ENCODE results near the gene C9orf50. TPM values are rescaled to one million over a fixed set of nuclear protein-coding genes. Genes with fewer than 3 reads are reported as not detected.

C9orf50 gene
- total and polyA plus RNA-seq, 11 donors, result not detected

DNA sequence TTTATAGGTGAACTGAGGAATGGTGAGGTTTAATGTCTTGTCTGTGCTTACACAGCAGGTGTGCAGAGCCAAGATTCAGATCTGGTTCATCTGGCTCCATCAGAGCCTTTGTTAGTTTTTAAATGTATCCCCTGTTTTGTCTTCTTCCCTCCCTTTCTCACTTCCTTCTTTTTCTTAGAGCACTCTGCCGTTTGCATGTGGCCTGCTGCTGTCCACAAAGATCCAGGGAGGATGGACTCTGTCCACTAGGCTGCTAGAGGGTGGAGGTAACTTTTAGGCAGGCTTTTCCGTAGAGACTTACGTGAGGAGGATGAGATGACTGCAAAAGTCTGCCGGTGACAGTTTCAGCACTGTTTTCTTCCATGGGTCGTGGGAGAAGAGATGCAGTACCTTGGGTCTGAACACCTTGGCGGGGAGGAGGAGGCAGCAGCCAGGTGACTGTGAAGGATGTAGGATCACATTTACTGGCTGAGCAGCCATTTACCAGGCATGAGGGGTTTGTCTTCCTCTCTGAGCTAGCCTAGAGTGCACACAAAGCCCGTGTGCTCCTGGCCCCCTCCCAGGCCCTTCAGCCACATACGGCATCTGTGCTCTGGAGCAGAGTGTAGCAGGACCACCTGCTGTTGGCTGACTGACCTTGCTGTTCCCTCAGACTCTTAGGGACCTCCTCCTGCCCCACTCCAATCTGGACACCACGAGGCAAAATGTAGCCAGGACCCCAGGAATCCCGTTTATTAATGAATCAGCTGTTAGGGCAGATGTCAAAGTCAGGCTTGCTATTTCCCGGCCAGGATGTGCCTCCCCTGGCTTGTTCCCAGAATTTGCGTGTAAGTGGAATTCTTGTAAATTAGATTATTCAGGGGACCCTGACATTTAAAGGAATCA lies 6.9 kb upstream of the C9orf50 start:
- Histone ChIP-seq H3K27me3 (no peaks in the 10 kb centered on the region), H3K4me3 (peak overlapping the region in 11 of 12 donors; percentile 64 to 85 (median 74)), H3K27ac (peak overlapping the region in 8 of 12 donors; percentile 78 to 98 (median 96)), H3K36me3 (peaks cover 0 to 13% (median 4%) of the 10 kb centered on the region in 9 donors), H3K4me1 (peaks cover 22 to 78% (median 58%) of the 10 kb centered on the region in 12 donors), H3K9me3 (no peaks in the 10 kb centered on the region)
- no peak for DNase-seq
- no peak for ATAC-seq
- intact Hi-C loops (cut with DNase I), result loop anchor here in 1 of 10 donors (5.0 kb wide), 1 partner anchor 495 kb away; no protein-coding TSS in a partner anchor
- TF ChIP-seq POLR2A (IDR thresholded peaks at IDR 0.05), result no peak
- TF ChIP-seq, protein P1, sequence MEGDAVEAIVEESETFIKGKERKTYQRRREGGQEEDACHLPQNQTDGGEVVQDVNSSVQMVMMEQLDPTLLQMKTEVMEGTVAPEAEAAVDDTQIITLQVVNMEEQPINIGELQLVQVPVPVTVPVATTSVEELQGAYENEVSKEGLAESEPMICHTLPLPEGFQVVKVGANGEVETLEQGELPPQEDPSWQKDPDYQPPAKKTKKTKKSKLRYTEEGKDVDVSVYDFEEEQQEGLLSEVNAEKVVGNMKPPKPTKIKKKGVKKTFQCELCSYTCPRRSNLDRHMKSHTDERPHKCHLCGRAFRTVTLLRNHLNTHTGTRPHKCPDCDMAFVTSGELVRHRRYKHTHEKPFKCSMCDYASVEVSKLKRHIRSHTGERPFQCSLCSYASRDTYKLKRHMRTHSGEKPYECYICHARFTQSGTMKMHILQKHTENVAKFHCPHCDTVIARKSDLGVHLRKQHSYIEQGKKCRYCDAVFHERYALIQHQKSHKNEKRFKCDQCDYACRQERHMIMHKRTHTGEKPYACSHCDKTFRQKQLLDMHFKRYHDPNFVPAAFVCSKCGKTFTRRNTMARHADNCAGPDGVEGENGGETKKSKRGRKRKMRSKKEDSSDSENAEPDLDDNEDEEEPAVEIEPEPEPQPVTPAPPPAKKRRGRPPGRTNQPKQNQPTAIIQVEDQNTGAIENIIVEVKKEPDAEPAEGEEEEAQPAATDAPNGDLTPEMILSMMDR (IDR thresholded peaks at IDR 0.05), result no peak
- WGBS, 4 donors, result 37 to 44% (median 38%) methylated on average over 9 to 12 of the region's 12 CpGs

DNA sequence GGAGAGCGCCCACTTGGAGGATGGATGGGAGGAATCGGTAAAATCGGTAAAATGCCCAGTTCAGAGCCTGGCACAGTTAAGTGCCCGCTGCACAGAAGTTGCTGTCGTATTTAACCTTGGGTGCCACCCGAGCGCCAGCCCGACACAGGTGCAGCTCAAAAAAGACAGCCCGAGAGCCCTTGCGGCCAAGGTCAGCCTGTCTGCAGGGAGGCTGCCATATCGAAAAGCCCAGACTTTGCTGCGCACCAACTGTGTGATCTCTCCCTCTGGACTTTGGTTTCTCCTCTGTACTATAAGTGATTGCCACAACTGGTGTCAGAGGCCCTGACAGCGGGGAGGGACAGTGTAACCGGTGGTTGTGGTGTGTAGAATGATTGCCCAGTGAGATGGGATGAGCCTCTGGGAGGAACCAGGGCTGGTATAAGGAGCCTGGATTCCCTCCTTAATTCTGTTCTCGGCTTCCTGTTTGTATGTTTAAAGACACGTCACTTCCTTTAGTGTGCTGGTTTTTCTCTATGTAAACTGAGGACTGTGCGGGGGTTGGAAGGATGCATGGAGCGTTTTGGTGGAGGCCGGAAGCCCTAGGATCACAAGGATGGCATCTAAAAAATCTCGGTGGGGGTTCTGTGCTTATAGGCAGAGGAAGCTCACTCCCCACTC lies 5.9 kb upstream of the C9orf50 start:
- intact Hi-C loops (cut with DNase I), result loop anchor here in 1 of 10 donors (5.0 kb wide), 1 partner anchor 494 kb away; no protein-coding TSS in a partner anchor
- DNase-seq, result peak in 1 of 5 donors; percentile 20
- ATAC-seq, result peak in 3 of 4 donors; percentile 25 to 33 (median 30)
- peaks cover 20 to 72% (median 52%) of the 10 kb centered on the region in 12 donors for H3K4me1 ChIP-seq
- peak overlapping the region; percentile 60 to 98 (median 94) for H3K27ac ChIP-seq
- peak overlapping the region; percentile 64 to 85 (median 72) for H3K4me3 ChIP-seq
- peaks cover 0 to 6% (median 0%) of the 10 kb centered on the region in 9 donors for H3K36me3 ChIP-seq
- no peaks in the 10 kb centered on the region for H3K27me3 ChIP-seq
- TF ChIP-seq POLR2A (IDR thresholded peaks at IDR 0.05), result no peak
- TF ChIP-seq, protein P1 (IDR thresholded peaks at IDR 0.05), result no peak
- 1 to 2% (median 2%) methylated on average over 20 of the region's 20 CpGs for WGBS, 4 donors
- H3K9me3 ChIP-seq, result no peaks in the 10 kb centered on the region

DNA sequence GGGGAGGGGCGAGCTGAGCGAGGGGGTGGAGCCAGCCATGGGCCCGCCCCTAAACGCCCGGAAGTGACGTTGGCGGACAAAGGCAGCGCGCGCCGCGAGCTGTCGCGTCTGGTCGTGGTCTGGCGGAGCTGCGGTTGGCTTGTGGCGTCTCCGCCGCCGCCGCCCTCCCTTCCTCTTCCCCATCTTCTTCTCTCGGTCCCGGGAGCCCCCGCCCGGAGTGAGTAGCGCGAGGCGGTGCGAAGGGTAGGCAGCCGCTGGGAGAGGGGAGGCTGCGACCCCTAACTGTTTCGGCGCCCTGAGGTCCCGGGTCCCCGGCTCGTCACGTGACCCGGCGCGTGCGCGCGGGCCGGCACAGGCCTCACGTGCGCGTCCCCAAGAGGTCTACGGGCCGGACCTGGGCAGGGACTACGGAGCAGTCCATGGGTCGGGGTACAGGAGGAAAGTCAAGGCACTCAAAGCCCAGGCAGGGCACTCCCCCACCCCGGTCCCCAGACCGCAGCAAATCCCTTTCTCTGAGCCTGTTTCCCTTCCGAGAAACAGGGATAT lies 5.3 kb upstream of the C9orf50 start, which contains the start of gene NTMT1:
NTMT1 (plus strand) TSS at position 85 of the 546 bp plus-strand sequence. CDS start 6,541 bp downstream, outside the sequence.
- Histone ChIP-seq H3K4me3 (peak within 1 kb of the TSS; percentile 64 to 85 (median 72)), H3K27me3 (peaks cover 0 to 4% (median 0%) of the 10 kb centered on the region in 9 donors), H3K36me3 (peaks cover 0 to 6% (median 0%) of the 10 kb centered on the region in 9 donors), H3K27ac (peak within 1 kb of the TSS; percentile 60 to 98 (median 94)), H3K4me1 (peaks cover 16 to 66% (median 46%) of the 10 kb centered on the region in 12 donors), H3K9me3 (no peaks in the 10 kb centered on the region)
- ATAC-seq (peak; percentile 79 to 94 (median 92)), DNase-seq (peak; percentile 86 to 95 (median 91))
- intact Hi-C loops (cut with DNase I), result loop anchor here in 1 of 10 donors (5.0 kb wide), 1 partner anchor 494 kb away; no protein-coding TSS in a partner anchor
- peak; percentile 79 to 96 for TF ChIP-seq POLR2A (IDR thresholded peaks at IDR 0.05)
- TF ChIP-seq, protein P1 (IDR thresholded peaks at IDR 0.05), result no peak
- WGBS, 4 donors, result 0 to 1% (median 1%) methylated on average over 28 to 55 of the region's 55 CpGs

Data from heart left ventricle (tissue), 16 donors.